ENCODE measurements around the gene ADAMTS17. TPM values are rescaled to one million over a fixed set of nuclear protein-coding genes. Genes with fewer than 3 reads are reported as not detected.

ADAMTS17 gene
- total and polyA plus RNA-seq, 8 donors = 0.31 to 14.3 (median 6.3) TPM

GRCh38 chr15:99925661-99926461, 415.9 kb downstream of the ADAMTS17 start:
- peak overlapping the region; percentile 38 to 55 (median 44) for H3K4me3 ChIP-seq
- intact Hi-C loops (cut with DNase I; ENCODE audit: low total_unique reads) = no loop called here
- H3K4me1 ChIP-seq = peaks cover 0 to 17% (median 8%) of the 10 kb centered on the region in 4 donors
- peak overlapping the region in 4 of 5 donors; percentile 21 to 75 (median 62) for H3K27ac ChIP-seq
- DNase-seq = peak; percentile 77 to 85
- no peaks in the 10 kb centered on the region for H3K9me3 ChIP-seq
- no peaks in the 10 kb centered on the region for H3K36me3 ChIP-seq
- no peaks in the 10 kb centered on the region for H3K27me3 ChIP-seq
- TF ChIP-seq POLR2A (IDR thresholded peaks at IDR 0.05) (no peak), CTCF (IDR thresholded peaks at IDR 0.05) (no peak), POLR2AphosphoS5 (IDR thresholded peaks at IDR 0.05) (no peak), EP300 (IDR thresholded peaks at IDR 0.05) (no peak)
- 16 to 29% (median 21%) methylated on average over 11 to 32 of the region's 33 CpGs for WGBS, 5 donors

- Histone ChIP-seq H3K4me1 (peaks cover 0 to 16% (median 5%) of the 10 kb centered on the region in 4 donors), H3K4me3 (no peak overlapping the region), H3K27ac (no peak overlapping the region), H3K9me3 (no peaks in the 10 kb centered on the region), H3K27me3 (no peaks in the 10 kb centered on the region), H3K36me3 (no peaks in the 10 kb centered on the region)
- DNase-seq = no peak
- TF ChIP-seq CTCF (IDR thresholded peaks at IDR 0.05) (no peak), POLR2A (IDR thresholded peaks at IDR 0.05) (no peak), EP300 (IDR thresholded peaks at IDR 0.05) (no peak), POLR2AphosphoS5 (IDR thresholded peaks at IDR 0.05) (no peak)
- 60 to 74% (median 67%) methylated on average over 3 of the region's 3 CpGs for WGBS, 5 donors
- intact Hi-C loops (cut with DNase I; ENCODE audit: low total_unique reads) = no loop called here
These were observed 418.1 kb downstream of the ADAMTS17 start for GRCh38 chr15:99923711-99924110.

Small RNA genes lying within 50 kb of the gene (small RNA-seq; reads per million reads assigned to genes)
- gene RNA5SP402 = 0 reads per million in 4 donors

Other genes starting within 250 kb of the ADAMTS17 start
- gene CERS3, start 187.0 kb upstream of the ADAMTS17 start, total RNA-seq = under 1 TPM in 1 of 5 donors, not detected in 4; 0.18 TPM
- 10 to 100 TPM in 1 of 3 donors, not detected in 2; 27.8 TPM for gene CERS3, start 187.0 kb upstream of the ADAMTS17 start, polyA plus RNA-seq